HG03159 (cell line): ENCODE data around the gene GBP1.
A peak's percentile ranks its signal among the peaks of the same experiment; 100 is the strongest.
"Not testable (repeated sequence)": the region's sequence is repeated elsewhere in the genome, so short reads cannot be mapped to it uniquely, and the experiment has no call there.

ENCODE experiments used
- ATAC-seq: cut with Tn5 transposase; IDR thresholded peaks from one replicate; pipeline ENCODE4 v1.9.1; 2021; ENCODE audit warnings: mild to moderate bottlenecking, moderate library complexity; ENCODE audit not compliant: unreplicated experiment

The GBP1 gene, protein sequence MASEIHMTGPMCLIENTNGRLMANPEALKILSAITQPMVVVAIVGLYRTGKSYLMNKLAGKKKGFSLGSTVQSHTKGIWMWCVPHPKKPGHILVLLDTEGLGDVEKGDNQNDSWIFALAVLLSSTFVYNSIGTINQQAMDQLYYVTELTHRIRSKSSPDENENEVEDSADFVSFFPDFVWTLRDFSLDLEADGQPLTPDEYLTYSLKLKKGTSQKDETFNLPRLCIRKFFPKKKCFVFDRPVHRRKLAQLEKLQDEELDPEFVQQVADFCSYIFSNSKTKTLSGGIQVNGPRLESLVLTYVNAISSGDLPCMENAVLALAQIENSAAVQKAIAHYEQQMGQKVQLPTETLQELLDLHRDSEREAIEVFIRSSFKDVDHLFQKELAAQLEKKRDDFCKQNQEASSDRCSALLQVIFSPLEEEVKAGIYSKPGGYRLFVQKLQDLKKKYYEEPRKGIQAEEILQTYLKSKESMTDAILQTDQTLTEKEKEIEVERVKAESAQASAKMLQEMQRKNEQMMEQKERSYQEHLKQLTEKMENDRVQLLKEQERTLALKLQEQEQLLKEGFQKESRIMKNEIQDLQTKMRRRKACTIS

DNA sequence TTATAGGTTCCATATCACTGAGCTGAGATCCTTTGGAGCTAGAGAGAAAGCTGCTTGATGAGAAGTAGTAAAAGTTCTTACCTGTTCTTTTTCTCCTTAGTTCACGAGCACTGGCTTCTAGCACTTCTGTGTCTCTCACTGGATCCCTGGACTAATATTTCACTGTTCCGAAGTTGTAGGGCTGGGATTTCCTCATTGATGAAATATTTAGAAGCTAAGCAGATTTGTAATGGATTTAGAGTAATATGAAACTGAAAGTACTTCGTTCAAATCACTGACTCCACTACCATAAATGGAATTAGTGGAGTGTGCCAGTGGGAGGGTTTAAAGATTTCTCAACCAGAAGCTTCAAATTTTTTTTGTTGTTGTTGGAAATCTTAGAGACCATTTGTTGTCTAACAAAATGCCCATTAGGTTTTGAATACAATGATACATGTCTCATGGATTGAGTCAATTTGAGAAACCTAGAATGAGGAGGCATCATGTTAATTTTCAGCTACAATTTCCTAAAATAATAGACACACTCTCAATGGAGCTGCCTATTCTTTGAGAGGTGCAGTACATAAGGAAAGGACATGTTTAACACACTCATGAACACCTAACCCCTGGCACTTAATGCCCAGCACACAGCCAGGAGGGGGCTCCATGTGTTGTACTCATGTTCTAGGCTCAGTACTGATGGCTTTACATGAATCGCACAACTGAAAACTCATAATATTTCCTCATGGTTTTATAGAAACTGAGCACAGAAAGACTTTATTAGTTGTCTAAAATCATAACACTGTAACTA lies at the start of gene GBP1:
TSS of gene GBP1 (minus strand) at position 130 of the 790 bp plus-strand sequence. CDS start 1,974 bp downstream, outside the sequence.
- peak; percentile 57 for ATAC-seq

DNA sequence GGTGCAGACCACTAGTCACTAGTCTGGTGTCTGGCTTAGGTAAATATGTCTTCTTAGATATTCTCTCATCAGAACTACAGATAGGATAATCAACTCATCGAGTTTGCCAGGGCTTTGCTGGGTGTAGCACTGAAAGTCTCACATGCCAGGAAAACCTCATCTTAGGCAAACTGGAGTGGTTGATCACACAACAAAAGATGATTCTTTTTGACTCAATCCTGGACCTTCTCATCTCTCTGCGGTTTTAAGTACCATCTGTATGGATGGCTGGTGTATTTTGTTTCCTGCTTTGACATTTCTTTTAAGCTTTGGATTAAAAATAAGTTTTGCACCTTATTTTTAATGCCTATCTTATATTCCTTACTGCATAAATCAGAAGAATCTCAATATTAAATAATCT lies 49.7 kb upstream of the GBP1 start:
- no peak for ATAC-seq

DNA sequence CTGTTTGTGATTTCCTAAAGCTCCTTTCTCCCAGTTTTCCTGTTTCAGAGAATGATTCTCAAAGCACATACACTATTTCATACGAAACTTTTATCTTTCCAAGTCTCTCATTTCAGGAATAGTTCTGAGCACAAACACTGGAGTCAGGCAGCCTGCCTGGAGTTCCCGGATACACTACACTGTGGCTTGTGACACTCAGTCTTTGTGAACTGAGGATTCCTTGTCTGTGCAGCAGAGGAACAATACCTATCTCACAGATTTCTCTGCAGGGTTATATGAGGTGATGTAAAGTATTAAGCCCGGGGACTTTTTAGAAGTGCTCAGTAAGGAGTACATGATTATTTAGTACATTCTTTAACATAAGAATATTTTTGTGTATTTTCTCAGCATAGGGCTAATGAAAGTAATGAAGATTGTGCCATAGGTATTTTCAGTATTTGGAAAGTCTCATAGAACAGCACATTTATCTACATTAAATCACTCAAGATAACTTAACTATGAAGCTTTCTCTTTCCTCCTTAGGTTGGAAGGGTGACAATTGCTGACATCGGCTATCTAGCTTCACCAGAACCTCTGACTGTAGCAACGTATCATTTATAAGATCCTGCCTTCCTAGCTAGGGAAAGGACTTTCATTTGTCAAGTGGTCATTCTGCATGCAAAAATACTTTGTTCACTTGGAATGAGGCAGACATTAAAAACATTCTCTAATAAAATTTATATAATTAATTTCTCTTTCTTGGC lies 48.0 kb upstream of the GBP1 start:
- no peak for ATAC-seq

DNA sequence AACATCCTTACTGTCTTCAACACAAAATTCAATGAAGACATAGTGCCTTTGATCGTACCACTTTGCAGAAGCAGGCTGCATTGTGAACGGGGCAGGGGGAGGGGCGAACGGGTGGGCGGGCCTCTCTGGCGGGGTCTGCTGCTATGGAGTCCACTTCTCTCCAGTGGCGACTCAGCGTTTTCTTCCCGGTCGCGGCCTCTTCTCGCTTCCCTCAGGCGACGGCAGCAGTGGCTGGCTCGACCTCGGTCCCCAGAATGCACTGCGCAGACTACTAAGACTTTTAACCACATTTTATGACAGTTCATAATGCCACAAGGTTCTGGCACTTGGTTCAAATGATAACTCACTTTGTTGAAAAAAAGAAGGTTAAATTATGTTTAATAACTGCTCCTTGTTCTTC lies 39.7 kb upstream of the GBP1 start:
- ATAC-seq = no peak

DNA sequence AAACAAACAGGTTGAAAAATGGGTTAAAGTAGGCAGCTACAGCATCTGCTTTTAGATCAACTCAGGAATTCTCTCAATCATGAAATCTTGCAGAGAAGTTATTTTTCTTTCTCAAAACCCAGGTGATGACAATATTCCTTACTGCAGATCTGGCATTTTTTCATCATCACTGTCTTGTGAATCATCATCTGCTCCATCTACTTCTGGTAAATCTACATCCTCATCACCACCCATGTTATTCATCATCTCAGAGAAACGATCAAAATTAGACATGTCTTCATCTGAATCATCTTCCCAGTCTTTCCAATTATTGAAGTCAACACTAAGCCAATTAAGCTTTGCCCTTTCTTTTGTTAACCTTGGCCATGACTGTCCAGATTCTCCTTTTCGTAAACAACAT lies 39.1 kb upstream of the GBP1 start:
- no peak for ATAC-seq

DNA sequence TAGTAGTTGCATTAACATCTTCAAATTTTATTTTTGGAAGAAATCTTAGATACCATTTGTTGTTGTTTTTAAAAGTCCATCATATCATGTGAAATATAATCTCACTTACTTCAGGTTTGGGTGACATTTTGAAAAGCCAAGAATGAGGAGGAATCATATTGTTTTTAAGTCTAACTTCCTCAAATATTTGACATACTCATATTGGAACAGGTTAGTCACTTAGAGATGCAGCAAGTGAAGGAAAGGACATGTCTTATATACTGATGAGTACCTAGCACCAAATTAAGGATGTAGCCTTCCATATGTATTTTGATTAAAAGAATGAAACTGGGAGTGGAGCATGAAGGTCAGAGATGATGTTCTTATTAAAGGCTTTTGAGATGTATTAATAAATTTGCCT lies 37.0 kb upstream of the GBP1 start:
- ATAC-seq = no peak

DNA sequence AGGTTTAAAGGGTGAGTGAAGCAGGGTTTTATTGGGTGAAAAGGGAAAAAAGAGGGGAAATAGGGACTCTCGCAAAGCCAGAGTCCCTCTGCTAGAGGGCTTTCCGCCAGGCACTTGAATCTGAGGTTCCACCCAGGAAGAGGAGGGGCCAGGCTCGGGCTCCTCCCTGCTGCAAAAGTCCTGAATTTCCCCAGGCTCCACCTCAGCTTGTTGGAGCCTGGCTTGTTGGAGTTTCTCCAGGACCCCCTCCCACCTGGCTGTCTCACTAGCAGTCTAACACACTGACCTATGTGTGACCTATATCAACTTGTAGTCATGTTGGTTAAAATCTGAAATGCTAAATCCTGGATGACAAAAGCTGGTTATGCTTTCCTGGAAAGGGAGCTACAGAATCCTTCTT lies 35.4 kb upstream of the GBP1 start:
- ATAC-seq = no peak

DNA sequence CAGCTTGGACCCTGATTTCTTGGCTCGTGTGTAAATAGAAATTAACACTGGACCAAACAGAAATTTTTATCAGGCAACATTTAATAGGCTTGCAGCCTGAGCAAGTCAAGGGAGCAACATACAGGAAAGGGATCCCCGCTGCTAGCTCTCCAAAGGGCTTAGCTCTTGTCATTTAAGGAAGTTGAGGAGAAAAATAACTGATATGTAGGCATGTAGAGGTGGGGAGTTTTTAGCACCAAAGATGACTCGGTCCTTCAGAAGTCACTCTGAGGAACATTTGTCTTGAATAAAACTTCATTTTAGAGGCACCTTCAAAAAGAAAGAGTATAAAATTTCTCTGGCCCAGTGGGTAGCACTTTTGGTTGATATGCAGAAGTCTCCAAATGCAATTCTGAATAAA lies 33.8 kb upstream of the GBP1 start:
- no peak for ATAC-seq

DNA sequence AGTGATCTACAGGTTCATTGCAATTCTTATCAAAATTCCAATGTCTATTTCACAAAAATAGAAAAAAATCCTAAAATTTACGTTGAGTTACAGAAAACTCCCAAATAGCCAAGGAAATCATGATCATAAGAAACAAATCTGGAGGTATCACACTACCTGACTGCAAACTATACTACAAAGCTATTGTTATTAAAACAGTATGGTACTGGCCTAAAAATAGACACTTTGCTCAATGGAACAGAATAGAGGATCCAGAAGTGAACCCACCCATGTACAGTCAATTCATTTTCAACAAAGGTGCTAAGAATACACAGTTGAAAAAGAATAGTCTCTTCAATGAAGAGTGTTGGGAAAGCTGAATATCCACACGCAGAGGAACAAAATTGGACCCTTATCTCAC lies 30.7 kb upstream of the GBP1 start:
- ATAC-seq = no peak

DNA sequence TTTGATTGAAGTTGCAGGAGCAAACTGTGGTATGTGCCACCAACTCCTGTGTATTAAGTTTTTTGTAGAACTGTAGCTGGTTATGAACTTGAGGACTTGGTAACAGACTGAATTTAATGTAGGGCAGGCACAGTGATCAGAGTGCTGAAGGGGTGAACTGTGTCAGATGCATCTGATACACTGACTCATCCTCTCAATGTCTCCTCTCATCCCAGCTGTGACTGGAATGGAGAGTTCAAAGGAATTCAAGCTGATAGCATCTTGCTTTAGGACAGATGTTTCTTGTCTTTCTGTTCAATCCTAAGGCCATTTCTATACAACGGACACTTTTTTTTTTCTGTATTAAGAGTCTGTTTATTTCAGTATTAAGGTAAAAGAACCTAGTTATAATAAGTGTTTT lies 25.0 kb upstream of the GBP1 start:
- no peak for ATAC-seq

DNA sequence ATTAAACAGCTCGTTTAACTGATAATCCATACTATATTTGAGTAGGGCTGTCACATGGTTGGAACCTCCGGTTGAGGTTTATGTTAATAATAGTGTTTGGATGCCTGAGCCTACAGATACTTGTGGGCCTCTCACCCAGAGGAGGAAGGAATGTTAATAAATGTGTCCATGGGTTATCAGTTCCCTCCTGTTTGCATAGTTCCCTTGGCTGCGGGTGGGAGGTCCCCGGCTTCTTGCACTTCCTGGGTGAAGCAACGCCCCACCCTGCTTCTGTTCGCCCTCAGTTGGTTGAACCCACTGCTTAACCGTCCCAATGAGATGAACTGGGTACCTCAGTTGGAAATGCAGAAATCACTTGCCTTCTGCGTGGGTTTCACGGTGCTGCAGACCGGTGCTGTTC lies 23.6 kb upstream of the GBP1 start:
- ATAC-seq = no peak

DNA sequence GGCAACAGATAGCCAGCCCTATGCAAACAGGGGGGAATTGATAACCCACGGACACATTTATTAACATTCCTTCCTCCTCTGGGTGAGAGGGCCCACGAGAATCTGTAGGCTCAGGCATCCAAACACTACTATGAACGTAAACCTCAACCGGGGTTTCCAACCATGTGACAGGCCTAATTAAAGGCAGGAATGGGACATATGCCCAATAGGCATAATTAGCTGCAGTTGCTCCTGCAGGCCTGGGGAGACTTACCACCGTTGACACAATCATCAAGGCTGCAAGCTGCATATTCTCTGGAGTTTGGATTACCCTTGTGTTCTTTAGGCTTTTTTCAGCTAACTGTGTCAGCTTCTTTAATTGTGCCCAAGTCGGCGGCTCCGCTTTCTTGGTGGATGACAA lies 22.2 kb upstream of the GBP1 start:
- no peak for ATAC-seq

DNA sequence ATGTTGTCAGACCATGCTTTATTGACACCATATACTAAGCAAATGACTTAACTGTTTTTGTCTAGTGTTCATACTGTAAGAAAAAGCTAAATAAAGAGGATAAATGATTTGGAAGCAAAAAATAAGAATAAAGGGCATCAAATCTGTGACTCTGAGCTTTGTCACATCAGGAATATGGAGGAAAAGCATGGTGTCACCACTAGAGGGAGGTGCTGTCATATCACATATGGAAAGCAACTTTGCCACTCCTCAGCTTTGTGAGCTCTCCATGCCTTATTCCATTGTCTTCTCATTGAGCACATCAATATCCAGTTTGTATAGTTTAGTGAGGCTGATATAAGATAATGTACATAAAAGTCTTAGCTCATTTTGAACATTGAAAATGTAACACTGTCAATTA lies 20.8 kb upstream of the GBP1 start:
- no peak for ATAC-seq

DNA sequence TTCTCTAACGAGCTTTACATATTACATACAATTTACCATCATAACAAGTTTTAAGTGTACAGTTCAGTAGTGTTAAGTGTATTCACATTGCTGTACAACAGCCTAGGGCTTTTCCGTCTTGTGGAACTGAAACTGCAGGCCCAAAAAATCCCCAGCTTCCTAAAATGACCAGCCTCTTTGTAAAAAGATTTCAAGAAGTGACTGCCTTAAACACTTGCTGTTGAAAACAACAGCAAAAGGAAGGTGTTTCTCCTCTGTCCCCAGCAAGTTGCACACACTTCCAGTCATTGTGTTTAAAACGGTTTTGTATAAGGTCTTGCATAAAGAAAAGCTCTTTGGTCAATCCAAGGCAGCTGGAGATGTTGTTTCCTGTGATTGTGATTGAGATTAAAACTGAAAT lies 16.0 kb upstream of the GBP1 start:
- no peak for ATAC-seq

DNA sequence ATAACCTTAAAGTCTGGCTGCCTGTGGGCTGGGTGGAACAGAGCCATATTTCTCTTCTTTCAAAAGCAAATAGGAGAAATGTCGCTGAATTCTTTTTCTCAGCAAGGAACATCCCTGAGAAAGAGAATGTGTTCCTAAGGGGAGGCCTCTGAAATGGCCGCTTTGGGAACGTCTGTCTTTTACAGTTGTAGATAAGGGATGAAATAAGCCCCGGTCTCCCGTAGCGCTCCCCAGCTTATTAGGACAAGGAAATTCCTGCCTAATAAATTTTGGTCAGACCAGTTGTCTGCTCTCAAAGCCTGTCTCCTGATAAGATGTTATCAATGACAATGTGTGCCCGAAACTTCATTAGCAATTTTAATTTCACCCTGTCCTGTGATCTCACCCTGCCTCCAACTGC lies 15.1 kb upstream of the GBP1 start:
- ATAC-seq = not testable (repeated sequence)

DNA sequence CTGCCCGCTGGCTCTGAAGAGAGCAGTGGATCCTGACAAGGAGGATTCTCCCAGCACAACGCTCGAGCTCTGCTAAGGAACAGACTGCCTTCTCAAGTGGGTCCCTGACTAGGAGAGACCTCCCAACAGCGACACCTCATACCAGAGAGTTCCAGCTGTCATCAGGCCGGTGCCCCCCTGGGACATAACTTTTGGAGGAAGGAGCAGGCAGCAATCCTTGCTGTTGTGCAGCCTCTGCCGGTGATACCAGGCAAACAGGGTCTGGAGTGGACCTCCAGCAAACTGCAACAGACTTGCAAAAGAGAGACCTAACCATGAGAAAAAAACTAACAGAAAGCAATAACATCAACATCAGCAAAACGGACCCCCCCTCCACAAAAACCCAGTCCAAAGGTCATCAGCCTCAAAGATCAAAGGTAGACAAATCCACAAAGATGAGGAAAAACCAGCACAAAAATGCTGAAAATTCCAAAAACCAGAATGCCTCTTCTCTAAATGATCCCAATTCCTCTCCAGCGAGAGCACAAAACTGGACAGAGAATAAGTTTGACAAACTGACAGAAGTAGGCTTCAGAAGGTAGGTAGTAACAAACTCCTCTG lies 7.6 kb upstream of the GBP1 start:
- not testable (repeated sequence) for ATAC-seq

DNA sequence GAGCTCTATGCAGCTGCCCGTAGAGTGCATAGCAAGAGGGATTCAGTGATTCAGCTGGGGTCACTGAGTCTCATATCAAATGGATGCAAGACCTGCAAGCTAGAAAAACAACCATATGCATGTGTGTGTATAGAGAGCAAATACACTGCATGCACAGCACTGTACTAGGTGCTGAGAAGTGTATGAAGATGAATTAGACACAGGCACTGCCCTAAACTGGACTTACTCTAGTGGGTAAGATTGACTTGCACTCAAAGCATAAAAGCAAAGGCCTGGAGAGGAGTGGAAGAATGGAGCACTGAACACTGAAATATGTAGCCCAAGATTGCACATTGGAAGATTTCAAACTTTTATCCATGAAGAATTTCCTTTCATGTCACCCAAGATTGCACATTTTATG lies 5.5 kb upstream of the GBP1 start:
- ATAC-seq = no peak

DNA sequence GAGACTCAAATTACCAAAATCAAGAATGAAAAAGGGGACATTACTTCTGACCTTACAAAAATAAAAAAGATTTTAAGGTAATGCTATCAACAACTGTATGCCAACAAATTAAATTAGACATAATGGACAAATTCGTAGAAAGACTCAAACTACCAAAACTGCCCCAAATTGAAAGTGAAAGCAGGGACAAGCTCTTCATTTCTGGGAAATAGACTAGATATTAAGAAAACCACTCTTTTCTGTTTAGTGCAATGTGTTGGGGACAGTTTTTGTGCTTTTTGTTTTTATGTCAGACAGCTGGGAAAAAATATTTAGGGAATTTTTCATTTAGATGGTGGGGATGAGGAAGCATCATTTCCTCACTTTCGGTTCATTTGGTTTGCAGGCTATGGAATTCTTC lies 4.9 kb upstream of the GBP1 start:
- no peak for ATAC-seq

DNA sequence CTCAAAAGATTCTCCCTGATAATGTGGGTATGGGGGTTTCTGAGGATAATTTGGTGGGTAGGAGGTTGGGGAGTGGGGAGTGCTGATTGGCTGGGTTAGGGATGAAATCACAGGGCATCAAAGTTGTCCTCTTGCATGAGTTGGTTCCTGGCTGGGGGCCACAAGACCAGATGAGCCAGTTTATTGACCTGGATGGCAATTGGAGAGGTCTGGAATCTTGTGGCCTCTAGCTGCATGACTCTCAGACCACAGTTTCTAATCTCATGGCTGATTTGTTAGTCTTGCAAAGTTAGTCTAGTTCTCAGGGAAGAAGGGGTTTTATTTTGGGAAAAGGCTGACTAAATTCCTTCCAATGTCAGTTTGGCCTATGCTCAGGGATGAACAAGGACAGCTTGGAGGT lies 3.3 kb upstream of the GBP1 start:
- ATAC-seq = no peak

DNA sequence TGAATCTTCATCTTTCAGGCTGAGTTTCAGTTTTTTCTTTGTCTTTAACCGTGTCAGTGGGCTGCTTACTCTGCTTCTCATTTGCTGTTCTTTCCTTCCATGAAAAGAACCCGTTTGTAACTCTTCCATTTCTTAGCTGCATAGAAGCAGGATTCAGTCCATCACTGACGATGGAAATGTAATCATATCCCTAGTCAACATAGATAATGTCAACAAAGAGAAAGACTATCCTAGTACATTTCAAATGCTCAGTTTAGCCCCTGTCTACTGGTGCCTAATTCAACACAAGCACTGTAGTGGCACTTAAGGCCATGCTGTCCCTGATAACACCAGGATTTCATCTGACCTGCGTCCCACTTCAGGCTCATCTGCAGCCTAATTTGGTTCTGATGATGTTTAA lies 376 bp downstream of the GBP1 start:
- peak; percentile 49 for ATAC-seq

DNA sequence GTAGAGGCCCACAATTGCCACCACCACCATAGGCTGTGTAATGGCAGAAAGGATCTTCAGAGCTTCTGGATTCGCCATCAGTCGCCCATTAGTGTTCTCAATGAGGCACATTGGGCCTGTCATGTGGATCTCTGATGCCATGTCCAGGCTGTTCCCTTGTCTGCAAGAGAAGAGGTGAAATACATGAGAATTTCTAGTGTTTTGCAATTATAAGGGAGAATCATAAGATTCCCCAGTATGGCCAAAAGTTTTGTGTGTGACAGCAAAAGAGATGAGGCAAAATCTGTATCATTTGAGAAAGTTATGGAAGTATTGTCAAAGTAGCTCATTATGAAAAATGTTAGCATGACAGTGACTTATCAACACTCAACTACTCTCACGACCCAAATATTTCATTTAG lies 1.9 kb downstream of the GBP1 start:
- ATAC-seq = no peak
